Sigmoid colon (tissue), 7 donors: ENCODE results near the gene DVL3. TPM values are rescaled to one million over a fixed set of nuclear protein-coding genes. Genes with fewer than 3 reads are reported as not detected.

Source experiments
- DNase-seq: peaks from one replicate; pipeline ENCODE4 v3.0.0-alpha.2; 2019
- H3K27ac ChIP-seq, 4 donors: fragments of 200-600 bp; sonication (generic); one replicate each; pipeline ENCODE4 v1.5.1; 2016 to 2019; ENCODE audit warnings: mild to moderate bottlenecking in 1 of 4
- H3K27me3 ChIP-seq, 3 donors: fragments of 200-600 bp; sonication (generic); one replicate each; pipeline ENCODE4 v1.5.1; 2019; ENCODE audit warnings: mild to moderate bottlenecking in 1 of 3
- H3K36me3 ChIP-seq, 4 donors: fragments of 200-600 bp; sonication (generic); one replicate each; pipeline ENCODE4 v1.5.1; 2016 to 2019
- H3K4me1 ChIP-seq, 4 donors: fragments of 200-600 bp; sonication (generic); one replicate each; pipeline ENCODE4 v1.5.1; 2017 to 2019
- H3K4me3 ChIP-seq, 4 donors: fragments of 200-600 bp; sonication (generic); one replicate each; pipeline ENCODE4 v1.5.1; 2017 to 2019; ENCODE audit warnings: mild to moderate bottlenecking in 2 of 4, moderate library complexity in 1 of 4
- H3K9me3 ChIP-seq, 4 donors: fragments of 200-600 bp in 3 of 4; sonication (generic) in 3 of 4; one replicate each; pipeline versions ENCODE4 v1.5.1 to v1.6.1; 2013 to 2019
- CTCF ChIP-seq, 4 experiments: fragments of 450-650 bp in 3 of 4; fragments of 200-600 bp in 1 of 4; IDR thresholded peaks; one replicate each; pipeline ENCODE4 v1.5.1; 2016 to 2019; ENCODE audit warnings: antibody characterized with exemption in 4 of 4, mild to moderate bottlenecking in 3 of 4, moderate library complexity in 2 of 4
- EP300 ChIP-seq, 4 donors: sonication (generic); formaldehyde crosslinking; IDR thresholded peaks; one replicate each; pipeline ENCODE4 v1.6.1; 2017; ENCODE audit warnings: antibody characterized with exemption in 4 of 4
- POLR2A ChIP-seq, 2 donors: fragments of 450-650 bp; IDR thresholded peaks; one replicate each; pipeline ENCODE4 v1.6.1; 2016; ENCODE audit warnings: antibody characterized with exemption in 2 of 2, mild to moderate bottlenecking in 2 of 2, moderate library complexity in 2 of 2
- POLR2AphosphoS5 ChIP-seq, 4 donors: sonication (generic); formaldehyde crosslinking; IDR thresholded peaks; one replicate each; pipeline ENCODE4 v1.6.1; 2017; ENCODE audit warnings: antibody characterized with exemption in 4 of 4
- WGBS, 2 donors: extraction: QIAGEN DNeasy Blood & Tissue Kit; methylation state at CpG; one replicate each; pipeline ENCODE4 v1.1.7; 2013; 5-methylcytosine and 5-hydroxymethylcytosine counted together
- intact Hi-C: fragments of 100-400 bp; cut with DNase I; formaldehyde crosslinking; loops from one replicate; pipeline ENCODE4 v1.15.1; 2023
- polyA plus RNA-seq, 3 donors: library from polyadenylated mRNA; stranded (reverse); fragments of 200-250 nt; gene quantifications; one replicate each; pipeline ENCODE4 v1.2.3, GENCODE V29; 2013
- total RNA-seq, 4 donors: library from RNA; depleted of rRNA; stranded (reverse); fragments of >200 nt; gene quantifications; one replicate each; pipeline ENCODE4 v1.1.0, GENCODE V29; 2016
- donor health status: healthy with polysubstance abuse.
- donor health status: Bipolar disorder and iron deficiency.
- donor health status: healthy.

Gene DVL3
- total and polyA plus RNA-seq, 7 donors, result 15.0 to 71.2 (median 40.8) TPM

- Histone ChIP-seq H3K27me3 (no peaks in the 10 kb centered on the region), H3K27ac (peak overlapping the region in 1 of 4 donors; percentile 6), H3K36me3 (peaks cover 46 to 79% (median 60%) of the 10 kb centered on the region in 4 donors), H3K4me3 (no peak overlapping the region), H3K9me3 (no peaks in the 10 kb centered on the region), H3K4me1 (peaks cover 0 to 59% (median 47%) of the 10 kb centered on the region in 4 donors)
- no peak for DNase-seq
- WGBS, 2 donors, result 95 to 96% methylated on average over 3 of the region's 3 CpGs
- intact Hi-C loops, result no loop called here
- TF ChIP-seq POLR2A (IDR thresholded peaks at IDR 0.05), result no peak
- TF ChIP-seq POLR2AphosphoS5 (IDR thresholded peaks at IDR 0.05), result no peak
- TF ChIP-seq EP300 (IDR thresholded peaks at IDR 0.05), result no peak
- TF ChIP-seq CTCF (IDR thresholded peaks at IDR 0.05), result no peak
Observed at GRCh38 chr3:184165543-184165942, 10.4 kb downstream of the DVL3 start.

- H3K4me3 ChIP-seq, result no peak overlapping the region
- no peak overlapping the region for H3K27ac ChIP-seq
- H3K36me3 ChIP-seq, result peaks cover 48 to 90% (median 70%) of the 10 kb centered on the region in 4 donors
- H3K9me3 ChIP-seq, result no peaks in the 10 kb centered on the region
- H3K4me1 ChIP-seq, result peaks cover 0 to 48% (median 36%) of the 10 kb centered on the region in 4 donors
- no peaks in the 10 kb centered on the region for H3K27me3 ChIP-seq
- WGBS, 2 donors, result 97 to 98% methylated on average over 6 of the region's 6 CpGs
- TF ChIP-seq POLR2AphosphoS5 (IDR thresholded peaks at IDR 0.05), result no peak
- TF ChIP-seq EP300 (IDR thresholded peaks at IDR 0.05), result no peak
- TF ChIP-seq CTCF (IDR thresholded peaks at IDR 0.05), result no peak
- TF ChIP-seq POLR2A (IDR thresholded peaks at IDR 0.05), result no peak
- intact Hi-C loops, result no loop called here
- DNase-seq, result no peak
Observed at GRCh38 chr3:184166671-184167070, 11.5 kb downstream of the DVL3 start.

- intact Hi-C loops, result no loop called here
- Histone ChIP-seq H3K4me1 (peaks cover 0 to 37% (median 25%) of the 10 kb centered on the region in 4 donors), H3K27ac (peak overlapping the region in 3 of 4 donors; percentile 46 to 71 (median 59)), H3K27me3 (no peaks in the 10 kb centered on the region), H3K36me3 (peaks cover 48 to 99% (median 72%) of the 10 kb centered on the region in 4 donors), H3K4me3 (no peak overlapping the region), H3K9me3 (no peaks in the 10 kb centered on the region)
- TF ChIP-seq POLR2A (IDR thresholded peaks at IDR 0.05), result no peak
- no peak for TF ChIP-seq CTCF (IDR thresholded peaks at IDR 0.05)
- TF ChIP-seq POLR2AphosphoS5 (IDR thresholded peaks at IDR 0.05), result no peak
- TF ChIP-seq EP300 (IDR thresholded peaks at IDR 0.05), result no peak
- no peak for DNase-seq
- 94 to 95% methylated on average over 8 of the region's 8 CpGs for WGBS, 2 donors
Observed at GRCh38 chr3:184167786-184168185, 12.6 kb downstream of the DVL3 start.

GRCh38 chr3:184168363-184169120 lies 13.4 kb downstream of the DVL3 start:
- Histone ChIP-seq H3K4me1 (peaks cover 0 to 31% (median 19%) of the 10 kb centered on the region in 4 donors), H3K27me3 (no peaks in the 10 kb centered on the region), H3K27ac (peak overlapping the region; percentile 14 to 71 (median 52)), H3K36me3 (peaks cover 48 to 91% (median 69%) of the 10 kb centered on the region in 4 donors), H3K4me3 (no peak overlapping the region), H3K9me3 (no peaks in the 10 kb centered on the region)
- no peak for DNase-seq
- WGBS, 2 donors, result 86 to 88% methylated on average over 9 of the region's 9 CpGs
- TF ChIP-seq POLR2AphosphoS5 (IDR thresholded peaks at IDR 0.05) (peak in 2 of 4 donors; percentile 6 to 33), EP300 (IDR thresholded peaks at IDR 0.05) (no peak), CTCF (IDR thresholded peaks at IDR 0.05) (no peak)
- intact Hi-C loops, result no loop called here
